GM20000 (cell line): ENCODE results near the gene TNIP2.

Experiments
- DNase-seq: peaks from one replicate; pipeline ENCODE4 v3.0.0; 2012; ENCODE audit warnings: low spot score
- CTCF ChIP-seq: IDR thresholded peaks from 2 replicates; pipeline ENCODE4 v1.5.1; 2012; ENCODE audit warnings: mild to moderate bottlenecking, control low read depth; ENCODE audit errors: extremely low read depth, missing control alignments

TNIP2 gene

GRCh38 chr4:2712261-2712842, 43.8 kb downstream of the TNIP2 start:
- peak; percentile 55 for TF ChIP-seq CTCF
- no peak for DNase-seq

DNA sequence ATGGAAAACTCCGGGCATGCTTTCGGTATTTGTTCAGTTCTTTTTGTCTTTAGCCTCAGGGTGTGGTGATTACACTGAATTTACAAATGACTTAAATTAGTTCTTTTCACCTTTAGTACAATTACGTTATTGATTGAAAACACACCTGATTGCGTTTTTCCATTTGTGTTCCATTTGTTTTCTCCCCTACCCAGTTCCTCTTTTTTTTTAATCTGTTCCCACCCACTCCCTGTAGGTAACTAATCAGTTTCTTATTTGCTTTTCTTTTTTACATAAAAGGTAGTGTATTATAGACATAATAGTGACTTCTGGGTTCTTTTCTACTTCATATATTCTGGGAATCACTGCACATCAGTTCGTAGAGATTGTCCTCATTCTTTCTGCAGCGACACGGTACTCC, 53.4 kb downstream of the TNIP2 start:
- DNase-seq, result no peak

GRCh38 chr4:2702361-2702760, 53.8 kb downstream of the TNIP2 start:
- no peak for DNase-seq

More for the DNA sequence above, 53.4 kb downstream of the TNIP2 start:
- no peak for TF ChIP-seq CTCF

DNA sequence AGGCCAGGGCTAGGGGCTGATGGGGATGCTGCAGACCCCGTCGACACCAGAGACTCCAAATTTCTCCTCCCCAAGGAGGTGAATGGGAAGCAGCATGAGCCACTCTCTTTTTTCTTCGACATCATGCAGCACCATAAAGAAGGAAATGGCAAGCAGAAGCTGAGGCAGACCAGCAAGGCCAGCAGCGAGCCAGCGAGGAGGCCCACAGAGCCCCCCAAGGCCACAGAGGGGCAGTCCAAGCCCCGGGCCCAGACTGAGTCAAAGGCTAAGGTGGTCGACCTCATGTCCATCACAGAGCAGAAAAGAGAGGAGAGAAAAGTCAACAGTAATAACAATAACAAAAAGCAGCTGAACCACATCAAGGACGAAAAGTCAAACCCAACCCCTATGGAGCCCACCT, 56.1 kb downstream of the TNIP2 start:
- no peak for DNase-seq
- TF ChIP-seq CTCF, result no peak

More at GRCh38 chr4:2702361-2702760, 53.8 kb downstream of the TNIP2 start:
- no peak for TF ChIP-seq CTCF

- DNase-seq, result no peak
- TF ChIP-seq CTCF, result no peak
Observed at GRCh38 chr4:2699534-2699933, 56.6 kb downstream of the TNIP2 start.

GRCh38 chr4:2698951-2699505, 57.1 kb downstream of the TNIP2 start:
- no peak for DNase-seq
- TF ChIP-seq CTCF, result no peak

- TF ChIP-seq CTCF, result no peak
- no peak for DNase-seq
Observed at GRCh38 chr4:2698504-2698903, 57.6 kb downstream of the TNIP2 start.
